GM19324 (cell line): ENCODE measurements around the gene CCDC136.

ENCODE experiments used
- ATAC-seq: cut with Tn5 transposase; IDR thresholded peaks from one replicate; pipeline ENCODE4 v1.9.1; 2021; ENCODE audit warnings: mild to moderate bottlenecking, moderate library complexity; ENCODE audit not compliant: unreplicated experiment, low FRiP score

CCDC136 gene

DNA sequence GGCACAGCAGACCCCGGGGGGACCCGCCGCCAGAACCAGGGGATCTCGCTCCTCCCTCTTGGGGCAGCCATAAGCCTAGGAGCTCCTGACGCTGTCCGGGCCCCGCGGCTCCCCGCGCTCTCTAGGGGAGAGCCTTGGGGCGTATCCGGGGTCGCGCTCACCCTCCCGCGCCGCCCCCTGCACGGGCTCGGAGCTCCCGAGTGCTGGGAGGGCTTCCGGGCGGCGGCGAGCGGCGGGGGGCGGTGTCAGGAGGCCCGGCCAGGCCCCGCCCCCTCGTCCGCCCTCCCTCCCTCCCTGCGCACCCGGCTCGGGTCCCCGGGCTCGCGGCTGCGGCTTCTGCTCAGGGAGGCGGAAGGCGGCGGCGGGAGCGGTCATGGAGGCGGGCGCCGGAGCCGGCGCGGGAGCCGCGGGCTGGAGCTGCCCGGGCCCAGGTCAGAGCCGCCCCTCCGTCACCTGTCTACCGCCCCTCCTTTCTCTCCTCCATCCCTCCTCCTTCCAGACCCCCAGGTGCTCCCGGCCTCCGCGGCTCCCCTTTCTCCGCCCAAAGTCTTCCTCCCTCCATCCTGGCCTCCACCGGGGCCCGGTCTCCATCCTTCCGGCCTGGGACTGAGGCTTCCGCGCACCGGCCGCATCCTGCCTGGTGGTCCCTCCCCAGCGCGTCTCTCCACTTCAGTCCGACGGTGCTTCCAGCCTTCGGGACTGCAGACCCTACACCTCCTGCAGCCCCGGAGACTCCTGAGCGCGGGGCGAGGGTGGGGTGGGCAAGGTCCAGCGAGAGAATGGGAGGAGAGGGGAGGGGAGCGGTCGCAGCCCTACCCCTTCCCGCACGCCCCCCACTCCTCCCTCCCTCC, at the start of gene CCDC136:
Gene CCDC136 (plus strand): TSS at position 848 of the 851 bp plus-strand sequence. CDS start 444 bp downstream, outside the sequence.
- ATAC-seq: peak; percentile 73

GRCh38 chr7:128742206-128742605, 49.6 kb upstream of the CCDC136 start:
- no peak for ATAC-seq

DNA sequence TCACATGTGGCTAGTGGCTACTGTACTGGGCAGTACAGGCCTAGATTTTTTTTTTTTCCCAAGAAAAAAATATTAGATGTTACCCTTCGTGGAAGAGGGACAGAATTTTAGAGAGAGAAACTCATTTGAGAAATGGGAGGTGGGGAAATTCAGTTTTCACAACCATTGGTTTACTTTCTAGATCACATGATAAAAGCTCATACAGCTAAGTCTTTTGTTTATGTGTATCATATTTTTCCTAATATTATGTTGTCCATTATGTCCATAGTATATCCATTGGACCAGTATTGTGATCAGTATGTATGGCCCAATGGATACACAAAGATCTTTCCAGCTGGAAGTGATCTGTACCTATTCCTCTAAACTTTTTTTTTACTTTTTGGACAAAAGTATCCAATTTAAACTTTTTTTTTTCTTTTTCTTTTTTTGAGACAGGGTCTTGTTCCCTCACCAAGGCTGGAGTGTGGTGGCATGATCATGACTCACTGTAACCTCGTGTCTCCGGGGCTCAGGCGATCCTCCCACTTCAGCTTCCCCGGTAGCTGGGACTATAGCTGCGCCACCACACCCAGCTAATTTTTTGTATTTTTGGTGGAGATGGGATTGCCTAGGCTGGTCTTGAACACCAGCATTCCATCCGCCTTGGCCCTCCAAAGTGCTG, 48.5 kb upstream of the CCDC136 start:
- ATAC-seq: no peak

DNA sequence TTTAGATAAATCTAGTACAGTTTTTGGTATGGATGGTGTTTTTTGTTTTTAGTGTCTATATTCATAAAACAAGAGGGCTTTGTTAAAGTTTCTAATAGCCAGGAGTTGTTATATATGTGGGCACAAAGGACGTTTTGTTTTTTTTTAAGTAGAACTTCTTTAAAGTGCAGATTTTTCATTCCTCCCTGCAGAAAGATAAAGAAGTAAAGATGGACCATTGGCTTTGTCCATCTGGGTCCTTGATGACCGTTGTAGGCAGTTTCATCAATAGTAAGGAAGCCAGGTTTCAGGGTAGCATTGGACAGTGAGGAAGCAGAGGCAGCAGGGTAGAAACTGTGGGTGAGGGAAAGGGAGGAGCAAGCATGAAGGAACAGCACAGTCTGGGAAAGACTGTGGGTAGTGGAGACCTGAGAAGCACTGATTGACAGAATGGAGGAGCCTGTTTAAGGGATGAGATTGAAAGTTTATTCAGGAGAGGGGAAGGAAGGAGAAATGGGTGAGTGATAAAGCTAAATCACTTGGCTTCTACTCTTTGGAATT, 47.3 kb upstream of the CCDC136 start:
- no peak for ATAC-seq

DNA sequence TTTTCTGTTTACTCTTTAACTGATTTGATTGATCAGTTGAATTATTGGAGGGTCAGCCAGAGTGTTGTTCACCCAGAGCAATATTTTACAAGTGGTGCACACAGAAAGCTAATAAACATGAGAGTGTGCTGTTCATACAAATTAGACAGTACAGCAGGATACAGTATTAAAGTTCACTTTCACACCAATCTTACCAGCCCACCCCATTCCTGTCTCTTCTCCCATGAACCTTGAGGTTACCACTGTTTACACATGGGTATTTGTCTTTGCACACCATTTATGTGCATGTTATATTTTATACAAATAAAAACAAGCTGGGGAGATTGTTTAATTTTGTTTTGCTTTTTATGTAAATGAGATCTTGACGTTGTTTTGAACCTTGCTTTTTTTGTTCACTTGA, 46.1 kb upstream of the CCDC136 start:
- no peak for ATAC-seq

- no peak for ATAC-seq
Measured at GRCh38 chr7:128747327-128748079, 44.3 kb upstream of the CCDC136 start.

DNA sequence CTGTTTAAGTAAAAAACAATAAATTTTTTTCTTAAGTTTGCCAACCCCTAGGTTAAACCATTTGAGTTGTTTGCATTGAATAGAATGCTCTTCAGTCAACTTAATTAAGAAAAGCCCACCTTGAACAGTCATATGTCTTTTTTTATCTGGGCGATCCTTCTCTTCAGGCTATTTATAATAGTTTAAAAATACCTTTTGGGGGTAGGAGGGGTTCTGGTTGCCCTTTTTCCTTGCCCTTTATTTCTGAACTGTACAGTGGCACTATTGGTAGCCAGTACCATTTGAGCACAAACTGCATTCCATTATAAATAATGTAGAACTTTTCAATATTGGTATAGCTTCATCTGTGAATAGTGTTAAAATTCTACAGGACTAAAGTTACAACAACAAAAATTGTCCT, 39.5 kb upstream of the CCDC136 start:
- ATAC-seq: no peak

GRCh38 chr7:128755075-128755818, 36.5 kb upstream of the CCDC136 start:
- ATAC-seq: no peak

- no peak for ATAC-seq
Measured at GRCh38 chr7:128755819-128756476, 35.8 kb upstream of the CCDC136 start.

- no peak for ATAC-seq
Measured at GRCh38 chr7:128757203-128757602, 34.6 kb upstream of the CCDC136 start.

- no peak for ATAC-seq
Measured at GRCh38 chr7:128758553-128758952, 33.2 kb upstream of the CCDC136 start.

DNA sequence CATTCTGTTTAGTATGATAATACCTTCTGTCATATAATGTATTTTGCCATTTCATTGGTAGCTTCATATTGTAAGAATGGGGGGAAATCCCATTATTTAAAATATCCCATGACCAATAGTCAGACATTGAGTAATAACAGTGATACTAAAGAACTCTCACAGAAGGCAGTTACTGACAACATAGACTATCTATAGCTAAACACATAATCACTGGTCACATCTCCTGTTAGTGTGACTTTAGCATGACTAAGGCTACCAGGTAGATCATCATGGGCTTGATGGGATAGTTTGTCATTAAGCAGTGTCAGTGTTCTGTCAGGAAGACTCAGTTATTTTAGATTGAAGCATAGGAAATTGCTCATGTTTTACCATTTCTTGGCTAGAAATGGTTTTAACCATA, 32.5 kb upstream of the CCDC136 start:
- no peak for ATAC-seq

GRCh38 chr7:128763541-128763940, 28.2 kb upstream of the CCDC136 start:
- ATAC-seq: no peak

- ATAC-seq: no peak
Measured at GRCh38 chr7:128767475-128768110, 24.2 kb upstream of the CCDC136 start.

GRCh38 chr7:128770233-128770632, 21.5 kb upstream of the CCDC136 start:
- no peak for ATAC-seq

DNA sequence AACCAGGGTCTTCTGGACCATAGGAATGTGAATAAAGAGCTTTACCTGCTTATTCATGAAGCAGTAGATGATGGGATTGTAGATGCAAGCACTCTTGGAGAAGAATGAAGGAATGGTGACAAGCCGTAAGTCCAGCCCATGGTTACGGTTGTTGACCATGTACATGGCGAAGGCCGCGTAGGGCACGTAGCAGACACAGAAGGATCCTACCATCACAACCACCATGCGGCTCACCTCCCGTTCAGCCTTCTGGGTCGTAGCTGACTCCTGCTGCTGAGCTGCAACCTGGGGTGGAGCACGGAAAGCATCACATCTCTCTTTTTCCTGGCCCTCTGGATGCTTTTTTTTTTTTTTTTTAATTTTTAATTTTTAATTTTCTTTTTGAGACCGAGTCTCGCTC, 18.2 kb upstream of the CCDC136 start:
- no peak for ATAC-seq

DNA sequence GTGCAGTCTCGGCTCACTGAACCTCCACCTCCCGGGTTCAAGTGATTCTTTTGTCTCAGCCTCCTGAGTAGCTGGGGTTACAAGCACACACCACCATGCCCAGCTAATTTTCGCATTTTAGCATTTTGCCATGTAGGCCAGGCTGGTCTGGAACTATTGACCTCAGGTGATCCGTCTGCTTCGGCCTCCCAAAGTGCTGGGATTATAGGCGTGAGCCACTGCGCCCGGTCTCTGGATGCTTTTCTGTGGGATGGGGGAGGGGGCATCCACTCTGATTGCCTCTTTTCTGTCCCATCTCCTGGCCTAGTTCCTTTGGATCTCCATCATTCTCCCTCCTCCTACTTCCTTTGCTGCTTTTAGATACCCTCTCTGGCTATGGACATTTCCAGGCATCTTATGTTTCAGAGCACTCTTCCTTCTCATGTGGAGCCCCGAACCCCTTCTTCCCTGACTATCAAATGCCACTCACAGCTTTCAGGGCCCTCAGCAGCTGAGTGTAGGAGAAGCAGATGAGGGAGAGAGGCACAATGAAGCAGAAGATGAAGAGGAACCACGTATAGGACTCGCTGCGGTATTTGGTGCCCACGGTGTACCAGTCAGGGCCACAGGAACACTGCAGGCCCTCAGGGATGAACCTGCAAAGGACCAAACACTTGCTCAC, 17.6 kb upstream of the CCDC136 start:
- ATAC-seq: no peak

GRCh38 chr7:128774921-128775320, 16.8 kb upstream of the CCDC136 start:
- no peak for ATAC-seq
